Astrocyte of the hippocampus (primary cell): Measurements from ENCODE around the gene SEPTIN10.
A peak's percentile ranks its signal among the peaks of the same experiment; 100 is the strongest.
"Not testable (repeated sequence)": the region's sequence is repeated elsewhere in the genome, so short reads cannot be mapped to it uniquely, and the experiment has no call there.

Experiments
- DNase-seq: peaks from one replicate; pipeline ENCODE4 v3.0.0; 2011; ENCODE audit warnings: low read depth, low spot score

Gene SEPTIN10

GRCh38 chr2:109602617-109603188 is 11.1 kb downstream of the SEPTIN10 start:
- no peak for DNase-seq

GRCh38 chr2:109601783-109602182 is 12.0 kb downstream of the SEPTIN10 start:
- DNase-seq = peak; percentile 65

GRCh38 chr2:109597283-109597682 is 16.5 kb downstream of the SEPTIN10 start:
- no peak for DNase-seq

- DNase-seq = no peak
Observed at GRCh38 chr2:109595644-109596043, 18.1 kb downstream of the SEPTIN10 start.

GRCh38 chr2:109594246-109594885 is 19.4 kb downstream of the SEPTIN10 start:
- DNase-seq = peak; percentile 49

GRCh38 chr2:109592905-109593304 is 20.9 kb downstream of the SEPTIN10 start:
- DNase-seq = no peak

- DNase-seq = no peak
Observed at GRCh38 chr2:109591206-109591605, 22.6 kb downstream of the SEPTIN10 start.

GRCh38 chr2:109586687-109587086 is 27.1 kb downstream of the SEPTIN10 start:
- no peak for DNase-seq

GRCh38 chr2:109582928-109583895 is 30.6 kb downstream of the SEPTIN10 start:
- peak; percentile 52 for DNase-seq

GRCh38 chr2:109577630-109578029 is 36.1 kb downstream of the SEPTIN10 start:
- not testable (repeated sequence) for DNase-seq

- no peak for DNase-seq
Observed at GRCh38 chr2:109575373-109575772, 38.4 kb downstream of the SEPTIN10 start.

GRCh38 chr2:109563980-109564550 is 49.7 kb downstream of the SEPTIN10 start:
- DNase-seq = no peak

GRCh38 chr2:109563288-109563687 is 50.5 kb downstream of the SEPTIN10 start:
- no peak for DNase-seq

- DNase-seq = no peak
Observed at GRCh38 chr2:109562421-109562820, 51.3 kb downstream of the SEPTIN10 start.

GRCh38 chr2:109560265-109560664 is 53.5 kb downstream of the SEPTIN10 start:
- peak; percentile 20 for DNase-seq

- DNase-seq = peak; percentile 72
Observed at GRCh38 chr2:109558076-109558882, 55.5 kb downstream of the SEPTIN10 start.

GRCh38 chr2:109557309-109557708 is 56.5 kb downstream of the SEPTIN10 start:
- DNase-seq = no peak

- DNase-seq = no peak
Observed at GRCh38 chr2:109555346-109555900, 58.3 kb downstream of the SEPTIN10 start.

- no peak for DNase-seq
Observed at GRCh38 chr2:109554758-109555157, 59.0 kb downstream of the SEPTIN10 start.

GRCh38 chr2:109549016-109549590 is 64.7 kb downstream of the SEPTIN10 start:
- DNase-seq = peak; percentile 56
